ENCODE data around the gene THEMIS.

GRCh38 chr6:127813699-127814027, 87.2 kb downstream of the THEMIS start:
- TF ChIP-seq CTCF (conservative IDR thresholded peaks at IDR 0.05; ENCODE audit: low read depth, low read length) (no peak), EZH2 (IDR thresholded peaks at IDR 0.05; ENCODE audit: borderline replicate concordance, low read depth, low read length, poor library complexity, severe bottlenecking) (no peak)

All from A673 (cell line).